Heart left ventricle (tissue), 13 donors: ENCODE measurements around the gene ELL3.

Experiments used
- POLR2A ChIP-seq, 2 donors: fragments of 450-650 bp; IDR thresholded peaks; one replicate each; pipeline ENCODE4 v1.6.1; 2017; ENCODE audit warnings: antibody characterized with exemption in 2 of 2, mild to moderate bottlenecking in 2 of 2, moderate library complexity in 2 of 2
- TF ChIP-seq, protein P1 (sequence below), 12 donors: fragments of 200-600 bp; sonication (generic) in 4 of 12; IDR thresholded peaks; one replicate each; pipeline versions ENCODE4 v1.5.0 to v1.8.0; 2018 to 2022; ENCODE audit warnings: antibody characterized with exemption in 12 of 12, mild to moderate bottlenecking in 5 of 12
- donor health status: ischemic (EF 13 %, LVEDD 7.1; RV severe dilation, severe dysfunction).
- donor health status: DM: no; HTN: yes; CAD: no.
- donor health status: DM: no; HTN: no; CAD: no.
- donor health status: ischemic (EF 25% LVEDD 6.9; RV normal size, moderate dysfunction).
- donor health status: ischemic (EF 25% LVEDD 5.7; RV mildly dilated, moderate dysfunction).
- donor health status: ischemic (EF 35%, LVEDD 5.7; RV mildly dilated, moderate dysfunction).
- donor health status: nonischemic (EF 11% LVEDD 7.7; RV severe dilation, severe dysfunction).
- donor health status: DM: yes; HTN: yes; CAD: no.
- donor health status: PGD.
- donor health status: ischemic (EF 29% LVEDD 5.4; RV normal size, mild dysfunction).
- donor health status: nonischemic (EF 23%, LVEDD 6.1; RV moderate dilation, normal function).

DNA sequence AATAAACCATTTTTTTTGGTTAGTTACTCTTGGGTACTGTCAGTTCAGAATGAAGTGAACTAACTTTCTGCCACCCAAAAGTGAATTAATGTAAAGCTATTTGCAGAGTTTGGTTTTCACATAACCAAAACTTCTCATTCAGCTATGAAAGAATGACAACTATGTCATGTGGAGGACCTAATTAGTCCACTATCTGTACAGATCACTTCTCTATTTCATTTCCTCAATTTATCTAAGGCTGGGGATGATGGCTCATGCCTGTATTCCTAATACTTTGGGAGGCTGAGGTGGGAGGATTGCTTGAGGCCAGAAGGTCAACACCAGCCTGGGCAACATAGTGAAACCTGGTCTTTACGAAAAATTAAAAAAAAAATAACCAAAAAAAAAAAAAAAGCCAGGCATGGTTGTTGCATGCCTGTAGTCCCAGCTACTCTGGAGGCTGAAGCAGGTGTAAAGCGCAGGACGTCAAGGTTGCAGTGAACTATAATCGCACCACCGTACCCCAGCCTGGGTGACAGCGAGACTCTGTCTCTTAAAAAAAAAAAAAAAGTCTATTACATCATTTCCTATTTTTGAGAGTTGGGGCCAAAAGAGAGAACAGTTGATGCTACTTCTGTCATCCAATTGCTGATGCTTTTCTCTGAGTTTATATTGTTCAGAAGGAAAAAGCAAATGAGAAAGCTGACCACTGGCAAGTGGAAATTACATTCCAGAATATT, 32.4 kb upstream of the ELL3 start:
- TF ChIP-seq, protein P1, sequence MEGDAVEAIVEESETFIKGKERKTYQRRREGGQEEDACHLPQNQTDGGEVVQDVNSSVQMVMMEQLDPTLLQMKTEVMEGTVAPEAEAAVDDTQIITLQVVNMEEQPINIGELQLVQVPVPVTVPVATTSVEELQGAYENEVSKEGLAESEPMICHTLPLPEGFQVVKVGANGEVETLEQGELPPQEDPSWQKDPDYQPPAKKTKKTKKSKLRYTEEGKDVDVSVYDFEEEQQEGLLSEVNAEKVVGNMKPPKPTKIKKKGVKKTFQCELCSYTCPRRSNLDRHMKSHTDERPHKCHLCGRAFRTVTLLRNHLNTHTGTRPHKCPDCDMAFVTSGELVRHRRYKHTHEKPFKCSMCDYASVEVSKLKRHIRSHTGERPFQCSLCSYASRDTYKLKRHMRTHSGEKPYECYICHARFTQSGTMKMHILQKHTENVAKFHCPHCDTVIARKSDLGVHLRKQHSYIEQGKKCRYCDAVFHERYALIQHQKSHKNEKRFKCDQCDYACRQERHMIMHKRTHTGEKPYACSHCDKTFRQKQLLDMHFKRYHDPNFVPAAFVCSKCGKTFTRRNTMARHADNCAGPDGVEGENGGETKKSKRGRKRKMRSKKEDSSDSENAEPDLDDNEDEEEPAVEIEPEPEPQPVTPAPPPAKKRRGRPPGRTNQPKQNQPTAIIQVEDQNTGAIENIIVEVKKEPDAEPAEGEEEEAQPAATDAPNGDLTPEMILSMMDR (IDR thresholded peaks at IDR 0.05): no peak
- no peak for TF ChIP-seq POLR2A (IDR thresholded peaks at IDR 0.05)
